H1 (cell line): ENCODE data around the gene FMNL1. TPM values are rescaled to one million over a fixed set of nuclear protein-coding genes. Genes with fewer than 3 reads are reported as not detected.

Experiments
- CTCF ChIA-PET: fragments of 300-600 bp; sonication (Branson Sonifier 250); formaldehyde crosslinking; loops from one replicate; lab custom pipeline; 2021; ENCODE audit not compliant: partially characterized antibody; lab: Charles Lee
- POLR2A ChIA-PET: fragments of 300-600 bp; sonication (Branson Sonifier 250); formaldehyde crosslinking; loops from one replicate; lab custom pipeline; 2021; ENCODE audit warnings: inconsistent platforms; ENCODE audit not compliant: partially characterized antibody; lab: Charles Lee
- DNase-seq, 2 experiments: peaks; one replicate each; pipeline versions ENCODE4 v3.0.0 to v3.0.0-alpha.2; 2010 to 2022; ENCODE audit warnings: low spot score in 2 of 2, low read depth in 1 of 2, mixed read lengths in 1 of 2
- FAIRE-seq: peaks from 2 replicates; lab custom pipeline; 2011; peaks lifted over from hg19 to GRCh38; lab: Jason Lieb, UNC
- H2AFZ ChIP-seq: 2 replicates; pipeline ENCODE4 v1.8.1; 2012; ENCODE audit warnings: low read length, inconsistent platforms
- H2AK5ac ChIP-seq: 2 replicates; pipeline ENCODE4 v1.6.1; 2013; ENCODE audit warnings: low read depth, low read length
- H2BK120ac ChIP-seq: replicated peaks from 2 replicates; pipeline ENCODE3; 2013; ENCODE audit warnings: low read depth, low read length, inconsistent platforms
- H2BK12ac ChIP-seq: 2 replicates; pipeline ENCODE4 v1.6.1; 2013; ENCODE audit warnings: low read depth, low read length
- H2BK15ac ChIP-seq: 2 replicates; pipeline ENCODE4 v1.6.1; 2013; ENCODE audit warnings: low read length
- H2BK20ac ChIP-seq: 2 replicates; pipeline ENCODE4 v1.6.1; 2013; ENCODE audit warnings: low read length
- H2BK5ac ChIP-seq: 2 replicates; pipeline ENCODE4 v1.6.1; 2013; ENCODE audit warnings: low read depth, low read length
- H3K14ac ChIP-seq: 2 replicates; pipeline ENCODE4 v1.6.1; 2013; ENCODE audit warnings: inconsistent platforms; ENCODE audit not compliant: insufficient read length
- H3K18ac ChIP-seq: 2 replicates; pipeline ENCODE4 v1.6.1; 2013; ENCODE audit warnings: low read length; ENCODE audit errors: extremely low read depth
- H3K23ac ChIP-seq: 2 replicates; pipeline ENCODE4 v1.6.1; 2013; ENCODE audit warnings: inconsistent platforms; ENCODE audit not compliant: insufficient read length
- H3K23me2 ChIP-seq: 2 replicates; pipeline ENCODE4 v1.6.1; 2013; ENCODE audit warnings: low read depth, low read length
- H3K27ac ChIP-seq: 2 replicates; pipeline ENCODE4 v1.6.1; 2011; ENCODE audit warnings: low read depth, low read length, inconsistent platforms
- H3K27me3 ChIP-seq, 4 experiments: replicated peaks in 1 of 4; 1 replicate in 1 of 4; 2 replicates in 3 of 4; pipeline versions ENCODE4 v1.6.1 to v1.8.1; 2011 to 2013; ENCODE audit warnings: low read length in 3 of 4, mild to moderate bottlenecking in 3 of 4, inconsistent platforms in 2 of 4, mixed read lengths in 2 of 4, moderate library complexity in 1 of 4; ENCODE audit not compliant: control insufficient read depth in 3 of 4, insufficient read depth in 3 of 4; ENCODE audit errors: extremely low read depth in 1 of 4
- H3K36me3 ChIP-seq, 4 experiments: 2 replicates each; pipeline versions ENCODE4 v1.6.1 to v1.8.1; 2011 to 2013; ENCODE audit warnings: mild to moderate bottlenecking in 4 of 4, low read length in 3 of 4, moderate library complexity in 2 of 4, control low read depth in 1 of 4, inconsistent platforms in 1 of 4; ENCODE audit not compliant: insufficient read depth in 4 of 4, control insufficient read depth in 2 of 4
- H3K4ac ChIP-seq: replicated peaks from 2 replicates; pipeline ENCODE3; 2013; ENCODE audit warnings: low read length, low read depth, mixed read lengths, inconsistent platforms; ENCODE audit not compliant: insufficient read length
- H3K4me1 ChIP-seq, 4 experiments: replicated peaks in 1 of 4; 1 replicate in 1 of 4; 2 replicates in 3 of 4; pipeline versions ENCODE4 v1.6.1 to v1.8.1; 2011 to 2013; ENCODE audit warnings: low read length in 3 of 4, inconsistent platforms in 2 of 4, mixed read lengths in 1 of 4; ENCODE audit not compliant: insufficient read depth in 4 of 4, control insufficient read depth in 3 of 4
- H3K4me2 ChIP-seq, 2 experiments: 2 replicates each; pipeline versions ENCODE4 v1.6.1 to v1.8.1; 2011 to 2013; ENCODE audit warnings: low read depth in 2 of 2, low read length in 2 of 2, control low read depth in 1 of 2, inconsistent platforms in 1 of 2, mild to moderate bottlenecking in 1 of 2; ENCODE audit not compliant: insufficient read depth in 1 of 2
- H3K4me3 ChIP-seq, 4 experiments: fragments of 200-600, 300-600 bp in 1 of 4; sonication (generic), shearing (Covaris generic), sonication (Bioruptor Twin) in 1 of 4; 2 replicates each; pipeline versions ENCODE4 v1.5.1 to v1.8.1; 2011 to 2016; ENCODE audit warnings: low read length in 4 of 4, low read depth in 3 of 4, control low read depth in 2 of 4, inconsistent platforms in 2 of 4, mild to moderate bottlenecking in 2 of 4, mixed read lengths in 1 of 4, moderate library complexity in 1 of 4; ENCODE audit not compliant: insufficient read depth in 2 of 4; ENCODE audit errors: extremely low read depth in 1 of 4
- H3K56ac ChIP-seq: replicated peaks from 2 replicates; pipeline ENCODE3; 2013; ENCODE audit warnings: low read depth, mild to moderate bottlenecking, mixed read lengths, low read length, inconsistent platforms; ENCODE audit not compliant: insufficient read length
- H3K79me1 ChIP-seq: 2 replicates; pipeline ENCODE4 v1.6.1; 2013; ENCODE audit warnings: low read depth, low read length, control low read depth
- H3K79me2 ChIP-seq, 2 experiments: 2 replicates each; pipeline versions ENCODE4 v1.6.1 to v1.8.1; 2012 to 2013; ENCODE audit warnings: low read length in 2 of 2, mild to moderate bottlenecking in 2 of 2, inconsistent platforms in 1 of 2; ENCODE audit not compliant: insufficient read depth in 2 of 2, control insufficient read depth in 1 of 2
- H3K9ac ChIP-seq, 4 experiments: replicated peaks in 1 of 4; 1 replicate in 1 of 4; 2 replicates in 3 of 4; pipeline versions ENCODE4 v1.6.1 to v1.8.1; 2011 to 2013; ENCODE audit warnings: low read depth in 3 of 4, low read length in 3 of 4, control low read depth in 2 of 4, mild to moderate bottlenecking in 2 of 4, moderate library complexity in 2 of 4, inconsistent platforms in 1 of 4; ENCODE audit errors: extremely low read depth in 1 of 4
- H3K9me3 ChIP-seq, 2 experiments: 2 replicates each; pipeline versions ENCODE4 v1.6.1 to v1.8.1; 2012 to 2013; ENCODE audit warnings: mild to moderate bottlenecking in 2 of 2, moderate library complexity in 2 of 2, control low read depth in 1 of 2, inconsistent platforms in 1 of 2, low read depth in 1 of 2, low read length in 1 of 2, mixed read lengths in 1 of 2; ENCODE audit not compliant: insufficient read depth in 2 of 2
- H4K20me1 ChIP-seq, 2 experiments: replicated peaks in 1 of 2; 2 replicates each; pipeline versions ENCODE3 to v1.8.1; 2011 to 2013; ENCODE audit warnings: inconsistent platforms in 2 of 2, low read length in 2 of 2, mild to moderate bottlenecking in 1 of 2; ENCODE audit not compliant: insufficient read depth in 2 of 2, control insufficient read depth in 1 of 2
- H4K5ac ChIP-seq: 2 replicates; pipeline ENCODE4 v1.6.1; 2013; ENCODE audit warnings: low read length, low read depth, mixed read lengths, inconsistent platforms; ENCODE audit not compliant: insufficient read length
- H4K8ac ChIP-seq: 2 replicates; pipeline ENCODE4 v1.8.0; 2013; ENCODE audit warnings: mild to moderate bottlenecking, moderate library complexity, low read length, inconsistent platforms; ENCODE audit not compliant: insufficient read depth; ENCODE audit errors: extremely low read depth
- H4K91ac ChIP-seq: replicated peaks from 2 replicates; pipeline ENCODE3; 2013; ENCODE audit warnings: low read length, mixed read lengths, inconsistent platforms; ENCODE audit not compliant: insufficient read length
- ATF3 ChIP-seq: IDR thresholded peaks from 2 replicates; pipeline ENCODE4 v1.6.1; 2011; ENCODE audit warnings: low read depth, mild to moderate bottlenecking, low read length; ENCODE audit not compliant: insufficient read depth
- CBX5 ChIP-seq: fragments of 300-800, 300-1000 bp; sonication (generic); IDR thresholded peaks from 2 replicates; pipeline ENCODE4 v1.7.1; 2016; ENCODE audit warnings: antibody characterized with exemption, low read length, low read depth
- CREB1 ChIP-seq: IDR thresholded peaks from 2 replicates; pipeline ENCODE4 v1.6.1; 2012; ENCODE audit warnings: inconsistent platforms
- E2F6 ChIP-seq: IDR thresholded peaks from 2 replicates; pipeline ENCODE4 v1.6.1; 2012; ENCODE audit warnings: inconsistent platforms
- MAFK ChIP-seq: IDR thresholded peaks from 2 replicates; pipeline ENCODE4 v1.6.1; 2012; ENCODE audit warnings: low read depth, mild to moderate bottlenecking, improper control_type of control experiment, low read length
- NANOG ChIP-seq: IDR thresholded peaks from 2 replicates; pipeline ENCODE4 v1.6.1; 2011; ENCODE audit warnings: low read length, low read depth, mild to moderate bottlenecking, inconsistent platforms; ENCODE audit not compliant: insufficient read depth, poor library complexity, severe bottlenecking
- SIRT6 ChIP-seq: IDR thresholded peaks from one replicate; pipeline ENCODE4 v1.7.1; 2012; ENCODE audit warnings: low read length, inconsistent platforms
- WGBS, 2 experiments: shearing (Covaris generic) in 1 of 2; methylation state at CpG; one replicate each; pipeline versions ENCODE4 v1.1.6 to v1.1.7; 2013 to 2015; ENCODE audit warnings: low lambda C conversion rate in 2 of 2, mixed read lengths in 2 of 2, inconsistent platforms in 1 of 2, low coverage in 1 of 2, missing lambda C conversion rate in 1 of 2; ENCODE audit not compliant: insufficient replicate concordance in 2 of 2, insufficient coverage in 1 of 2, insufficient read length in 1 of 2; ENCODE audit errors: extremely low coverage in 1 of 2, missing lambda C conversion rate in 1 of 2; 5-methylcytosine and 5-hydroxymethylcytosine counted together
- polyA plus RNA-seq, 7 experiments: library from polyadenylated mRNA; depleted of rRNA in 3 of 7; stranded (reverse) in 5 of 7; unstranded in 2 of 7; fragments of >200 nt in 5 of 7; fragments of 200-250 nt in 2 of 7; gene quantifications; 1 replicate in 5 of 7; 2 replicates in 1 of 7; 4 replicates in 1 of 7; pipeline versions ENCODE4 v1.2.1 to v1.2.3, GENCODE V29; 2011 to 2013; ENCODE audit warnings: missing spikeins in 2 of 7, mixed read lengths in 2 of 7
- total RNA-seq: library from RNA; stranded (reverse); fragmentation: NEBNext Ultra II Directional; extraction: Animal tissue kit (Norgen Biotek cat#: 25700); gene quantifications from 2 replicates; pipeline ENCODE4 v1.2.1, GENCODE V29; 2021

Gene FMNL1
- total and polyA plus RNA-seq, 2 of the 8 experiments (the other 6 are each of a cell fraction or from before 2014, with no cell fraction given), result 2.5 to 8.6 TPM

GRCh38 chr17:45267436-45268055 is 45.9 kb downstream of the FMNL1 start:
- DNase-seq, result no peak
- H2BK20ac ChIP-seq, result no peak overlapping the region
- 91% methylated on average over 9 of the region's 10 CpGs; no CpG with 5 or more reads in 1 of the 2 experiments for WGBS, 2 experiments
- TF ChIP-seq CBX5 (no peak), CREB1 (no peak), E2F6 (no peak), MAFK (no peak), NANOG (no peak), SIRT6 (no peak), ATF3 (no peak)

More at GRCh38 chr17:45267436-45268055, 45.9 kb downstream of the FMNL1 start:
- no peak overlapping the region for H2AFZ ChIP-seq
- no peaks in the 10 kb centered on the region for H3K79me1 ChIP-seq
- H3K14ac ChIP-seq, result no peak overlapping the region
- H3K56ac ChIP-seq, result no peak overlapping the region
- no peak overlapping the region for H3K18ac ChIP-seq
- H3K9me3 ChIP-seq, result no peaks in the 10 kb centered on the region
- H4K20me1 ChIP-seq, result no peaks in the 10 kb centered on the region
- no peak overlapping the region for H3K27ac ChIP-seq
- no peak overlapping the region for H4K91ac ChIP-seq
- H2AK5ac ChIP-seq, result no peak overlapping the region
- CTCF ChIA-PET, result interaction anchor here (0.7 to 29.1 kb wide), 8 partner anchors 10 to 160 kb away, joined by 3 to 579 read pairs (median 18); no protein-coding TSS in a partner anchor
- no peaks in the 10 kb centered on the region for H3K23me2 ChIP-seq
- no peak overlapping the region for H3K4me3 ChIP-seq
- H3K4me1 ChIP-seq, result peaks cover under 1 to 5% (median 1%) of the 10 kb centered on the region in 4 experiments; a peak in 5 of 7 replicates
- no peak overlapping the region for H2BK15ac ChIP-seq
- no peak overlapping the region for H4K5ac ChIP-seq
- H2BK120ac ChIP-seq, result no peak overlapping the region
- no peaks in the 10 kb centered on the region for H3K79me2 ChIP-seq
- no peak overlapping the region for H2BK12ac ChIP-seq
- H2BK5ac ChIP-seq, result no peak overlapping the region
- no peak overlapping the region for H3K4me2 ChIP-seq
- no peak for FAIRE-seq
- peaks cover 4 to 17% (median 12%) of the 10 kb centered on the region in 4 experiments for H3K36me3 ChIP-seq
- no peak overlapping the region for H3K23ac ChIP-seq
- H4K8ac ChIP-seq, result no peak overlapping the region
- POLR2A ChIA-PET, result interaction anchor here (4.3 kb wide), 1 partner anchor 15 kb away, joined by 16 read pairs; no protein-coding TSS in a partner anchor
- H3K9ac ChIP-seq, result no peak overlapping the region
- no peaks in the 10 kb centered on the region for H3K27me3 ChIP-seq
- H3K4ac ChIP-seq, result no peak overlapping the region
